GM21447 (cell line): ENCODE measurements around the gene ADAMTS2.
"Not testable (repeated sequence)": the region's sequence is repeated elsewhere in the genome, so short reads cannot be mapped to it uniquely, and the experiment has no call there.

ENCODE experiments used
- ATAC-seq: cut with Tn5 transposase; IDR thresholded peaks from one replicate; pipeline ENCODE4 v1.9.1; 2021; ENCODE audit not compliant: unreplicated experiment

Gene ADAMTS2

DNA sequence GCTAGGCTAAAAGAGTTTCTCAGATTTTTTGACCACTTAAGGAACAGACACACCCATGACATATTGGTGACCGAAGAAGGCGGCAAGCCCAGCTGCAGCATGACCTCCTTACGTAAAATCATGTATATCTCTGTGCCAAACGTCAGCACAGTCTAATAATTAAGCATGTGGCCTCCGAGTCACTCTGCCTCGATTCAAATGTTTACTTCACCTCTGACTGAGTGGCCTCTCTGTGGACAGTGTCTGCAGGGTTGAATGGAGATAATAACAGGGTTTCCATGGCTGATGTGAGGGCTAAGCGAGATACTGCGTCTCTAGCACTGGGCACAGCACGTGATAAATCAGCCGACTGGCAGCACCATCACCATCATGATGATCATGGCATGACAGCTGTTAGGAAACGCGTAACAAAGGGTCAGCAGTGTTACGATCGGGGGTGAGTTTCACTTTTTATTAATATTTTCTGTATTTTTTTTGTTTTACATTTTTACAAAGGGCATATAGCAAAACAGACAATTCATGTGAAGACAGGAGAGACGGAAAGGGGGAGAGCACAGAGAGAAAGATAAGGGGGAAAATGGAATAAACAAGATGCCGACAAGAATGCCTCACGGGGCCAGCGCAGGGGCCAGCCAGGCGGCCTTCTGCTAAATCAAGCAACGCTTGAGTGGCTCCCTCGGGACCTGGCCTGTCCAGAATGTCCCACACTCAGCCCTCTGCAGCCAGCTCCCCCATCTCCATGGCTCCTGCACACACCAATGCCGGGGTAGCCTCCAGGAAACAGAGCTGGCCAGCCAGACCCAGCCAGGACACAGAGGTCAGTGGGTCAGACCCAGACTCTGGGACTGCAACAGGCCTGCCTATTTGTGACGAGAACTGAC, 60.3 kb downstream of the ADAMTS2 start:
- ATAC-seq = no peak

DNA sequence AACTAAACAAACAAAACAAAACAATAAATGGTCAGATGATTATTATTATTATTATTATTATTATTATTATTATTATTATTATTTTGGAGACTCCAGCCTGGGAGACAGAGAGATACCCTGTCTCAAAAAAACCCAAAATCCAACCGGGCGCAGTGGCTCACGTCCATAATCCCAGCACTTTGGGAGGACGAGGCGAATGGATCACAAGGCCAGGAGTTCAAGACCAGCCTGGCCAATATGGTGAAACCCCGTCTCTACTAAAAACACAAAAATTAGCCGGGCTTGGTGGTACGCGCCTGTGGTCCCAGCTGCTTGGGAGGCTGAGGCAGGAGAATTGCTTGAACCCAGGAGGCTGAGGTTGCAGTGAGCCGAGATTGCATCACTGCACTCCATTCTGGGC, 61.4 kb downstream of the ADAMTS2 start:
- ATAC-seq = not testable (repeated sequence)

DNA sequence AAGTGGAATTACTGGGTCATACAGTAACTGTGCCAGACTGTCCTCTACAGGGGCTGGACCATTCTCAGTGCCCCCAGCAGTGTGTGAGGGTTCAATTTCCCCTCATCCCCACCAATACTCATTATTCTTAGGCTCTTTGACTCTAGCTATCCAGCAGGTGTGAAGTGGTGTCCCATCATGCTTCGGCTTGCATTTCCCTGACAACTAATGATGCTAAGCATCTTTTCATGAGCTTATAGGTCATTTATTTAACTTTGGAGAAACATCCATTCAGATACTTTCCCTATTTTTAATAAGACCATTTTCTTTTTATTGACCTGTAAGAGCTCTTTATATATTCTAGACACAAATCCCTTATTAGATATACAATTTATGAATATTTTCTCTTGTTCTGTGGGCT, 63.6 kb downstream of the ADAMTS2 start:
- no peak for ATAC-seq

DNA sequence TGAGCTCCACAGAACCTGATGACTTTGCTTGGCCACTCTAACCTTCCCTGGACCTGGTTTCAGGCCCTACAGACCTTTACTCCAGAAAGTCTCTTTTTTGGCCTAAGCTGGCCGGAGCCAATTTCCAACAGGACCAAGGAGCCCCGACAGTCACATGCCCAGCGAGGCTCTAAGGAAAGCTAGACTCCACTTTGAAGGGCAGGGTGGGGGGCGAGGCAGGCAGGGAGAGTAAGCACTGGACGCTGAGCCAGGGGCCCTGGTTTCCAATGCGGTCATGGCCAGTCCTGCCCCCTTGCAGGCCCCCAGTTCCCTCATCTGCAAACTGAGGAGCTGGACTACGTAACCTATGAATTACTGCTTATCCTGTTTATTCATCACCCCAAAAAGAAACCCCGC, 65.2 kb downstream of the ADAMTS2 start:
- no peak for ATAC-seq

DNA sequence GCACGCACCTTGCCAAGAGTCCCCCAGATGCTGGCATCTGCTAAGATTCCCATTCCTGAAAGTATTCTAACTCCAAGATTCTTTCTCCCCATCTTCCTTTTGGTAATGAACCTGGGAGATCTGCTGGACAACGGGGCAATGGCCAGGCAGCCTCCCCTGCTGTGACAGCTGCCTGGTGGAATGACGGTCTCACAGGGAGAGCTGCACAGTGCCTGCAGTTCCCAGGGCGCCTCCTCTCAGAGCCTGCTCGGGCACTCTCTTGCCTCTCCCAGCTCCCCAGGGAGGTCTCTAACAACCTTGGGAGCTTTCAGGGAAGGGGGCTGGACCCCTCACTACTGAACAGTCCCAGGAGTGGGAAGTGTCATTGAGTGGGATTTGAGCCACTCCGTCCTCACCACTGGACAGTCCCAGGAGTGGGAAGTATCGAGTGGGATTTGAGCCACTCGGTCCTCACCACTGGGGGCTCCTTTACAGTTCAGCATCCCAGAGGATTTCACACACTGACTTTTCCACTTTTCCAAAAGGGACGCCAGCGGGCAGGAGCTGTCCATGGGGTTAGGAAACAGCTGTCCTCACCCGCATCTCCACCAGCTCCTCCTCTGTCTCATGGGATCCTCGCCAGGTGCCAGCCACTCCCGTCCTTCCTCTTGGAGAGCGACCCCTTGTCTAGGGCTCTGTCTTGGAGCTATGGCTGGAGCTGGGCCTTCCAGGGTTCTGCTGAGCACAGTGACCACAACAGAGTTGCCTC, 65.7 kb downstream of the ADAMTS2 start:
- no peak for ATAC-seq

DNA sequence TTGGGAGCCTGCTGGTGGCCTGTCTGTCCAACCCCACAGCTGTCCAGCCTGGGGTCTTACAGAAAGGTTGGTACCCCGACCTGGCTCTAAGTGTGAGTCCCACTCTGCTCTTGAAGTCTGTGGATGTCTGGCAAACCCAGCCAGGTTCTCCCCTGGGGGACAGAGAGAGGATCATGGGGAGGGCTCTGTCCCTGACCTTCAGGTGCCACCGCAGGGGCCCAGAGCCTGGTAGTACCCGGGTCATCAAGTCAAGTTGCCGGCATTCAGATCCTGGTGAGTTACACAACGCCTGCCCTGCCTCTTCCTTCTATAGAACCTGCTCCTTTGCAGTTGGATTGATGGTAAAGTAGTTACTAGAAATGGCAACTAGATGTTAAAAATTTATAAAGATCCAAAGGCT, 66.7 kb downstream of the ADAMTS2 start:
- ATAC-seq = no peak

DNA sequence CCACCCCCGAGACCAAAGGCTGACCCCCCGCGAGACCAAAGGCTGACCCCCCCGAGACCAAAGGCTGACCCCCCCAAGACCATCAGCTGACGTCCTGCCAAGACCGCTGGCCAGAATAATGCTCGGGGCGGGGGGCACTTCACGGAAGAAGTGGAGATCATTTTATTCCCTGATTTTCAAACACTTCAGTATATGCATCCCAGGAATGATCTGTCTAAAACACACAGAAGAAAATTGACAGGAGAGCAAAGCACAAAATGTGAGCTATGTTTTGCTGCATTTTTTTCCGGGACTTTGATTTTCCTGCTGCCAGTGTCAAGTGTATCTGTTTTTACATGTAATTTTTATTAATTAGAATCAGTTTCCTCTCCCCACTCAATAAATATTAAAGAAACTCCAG, 67.1 kb downstream of the ADAMTS2 start:
- ATAC-seq = no peak

DNA sequence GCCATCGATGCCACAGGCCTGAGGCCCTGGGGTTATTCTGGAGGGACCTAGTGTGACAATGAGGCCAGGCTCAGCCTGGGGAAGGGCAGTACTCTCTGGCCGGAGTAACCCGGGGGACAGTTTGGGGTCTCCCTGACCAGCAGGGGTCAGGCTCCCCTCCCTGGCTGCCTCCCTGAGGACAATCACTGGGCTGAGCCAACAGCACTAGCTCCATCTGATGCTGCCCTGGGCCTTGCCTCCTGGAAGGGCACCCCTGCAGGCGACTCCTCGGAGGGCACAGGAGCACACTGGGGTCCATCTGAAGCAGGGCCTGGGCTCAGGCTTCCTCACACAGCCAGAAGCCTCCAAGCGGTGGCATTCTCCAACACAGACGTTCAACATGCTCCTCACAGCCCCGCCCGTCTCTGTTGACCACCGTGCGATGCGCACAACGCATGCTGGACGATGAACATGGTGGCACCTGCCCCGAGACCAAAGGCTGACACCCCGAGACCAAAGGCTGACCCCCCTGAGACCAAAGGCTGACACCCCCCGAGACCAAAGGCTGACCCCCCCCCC, 68.3 kb downstream of the ADAMTS2 start:
- no peak for ATAC-seq

DNA sequence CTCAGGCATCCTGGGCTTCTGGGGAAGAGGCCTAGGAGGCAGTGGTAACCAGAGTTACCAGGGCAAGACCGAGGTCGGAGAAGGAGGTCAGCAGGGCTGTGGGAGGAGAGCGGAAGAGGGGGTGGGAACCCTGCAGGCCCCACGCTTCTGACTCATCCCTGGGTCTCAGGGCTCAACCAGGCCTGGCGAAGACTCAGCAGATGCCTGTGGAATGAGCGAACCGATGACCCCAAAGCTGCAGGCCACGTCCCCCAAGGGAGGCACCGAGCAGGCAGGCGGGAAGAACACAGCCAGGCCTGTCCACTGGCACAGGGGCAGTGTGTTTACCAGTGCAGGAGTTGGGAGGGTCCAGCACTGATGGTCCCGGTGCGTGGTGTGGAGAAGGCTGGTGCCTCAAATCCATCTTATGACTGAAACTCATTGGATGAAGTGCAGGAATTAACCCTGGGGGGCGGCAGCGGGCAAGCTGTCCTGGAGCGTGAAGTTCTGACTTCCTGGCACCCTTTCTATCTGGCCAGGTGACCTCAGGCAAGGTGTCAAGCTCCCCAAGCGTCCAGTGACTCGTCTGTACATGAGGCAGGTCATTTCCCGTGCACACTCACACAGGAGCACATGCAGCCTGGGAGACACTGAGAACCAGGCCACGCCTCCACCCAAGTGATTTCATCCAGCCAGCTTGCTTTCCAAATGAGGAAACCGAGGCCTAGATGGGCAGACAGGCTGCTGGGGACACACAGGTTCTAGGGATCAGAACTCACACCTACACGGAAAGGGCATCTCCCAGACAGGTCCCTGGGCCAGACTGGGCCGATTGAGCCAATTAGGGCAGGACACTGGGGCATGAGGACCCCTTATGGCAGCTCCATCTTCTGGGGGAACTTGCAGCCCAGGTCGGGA, 69.1 kb downstream of the ADAMTS2 start:
- no peak for ATAC-seq

DNA sequence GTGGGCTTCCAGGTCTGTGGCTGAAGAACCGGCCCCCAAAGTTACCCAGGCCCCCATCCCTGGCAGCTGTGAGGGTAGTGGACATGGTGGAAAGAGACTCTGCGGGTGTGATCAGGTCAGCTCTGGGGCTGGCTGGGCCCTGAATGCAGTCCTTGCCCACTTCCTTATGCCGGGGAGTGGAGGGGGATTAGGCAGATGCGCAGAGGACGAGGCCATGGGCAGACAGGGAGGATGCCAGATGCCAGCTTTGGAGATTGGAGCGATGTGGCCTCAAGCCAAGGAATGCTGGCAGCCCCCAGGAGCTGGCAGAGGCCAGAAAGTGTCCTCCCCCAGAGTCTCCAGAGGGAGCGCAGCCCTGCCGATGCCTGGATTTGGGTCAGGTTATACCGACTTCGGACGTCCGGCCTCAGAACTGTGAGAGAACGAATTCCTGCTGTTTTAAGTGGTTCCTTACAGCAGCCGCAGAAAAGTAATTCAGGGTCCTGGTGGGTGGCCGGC, 69.8 kb downstream of the ADAMTS2 start:
- no peak for ATAC-seq

DNA sequence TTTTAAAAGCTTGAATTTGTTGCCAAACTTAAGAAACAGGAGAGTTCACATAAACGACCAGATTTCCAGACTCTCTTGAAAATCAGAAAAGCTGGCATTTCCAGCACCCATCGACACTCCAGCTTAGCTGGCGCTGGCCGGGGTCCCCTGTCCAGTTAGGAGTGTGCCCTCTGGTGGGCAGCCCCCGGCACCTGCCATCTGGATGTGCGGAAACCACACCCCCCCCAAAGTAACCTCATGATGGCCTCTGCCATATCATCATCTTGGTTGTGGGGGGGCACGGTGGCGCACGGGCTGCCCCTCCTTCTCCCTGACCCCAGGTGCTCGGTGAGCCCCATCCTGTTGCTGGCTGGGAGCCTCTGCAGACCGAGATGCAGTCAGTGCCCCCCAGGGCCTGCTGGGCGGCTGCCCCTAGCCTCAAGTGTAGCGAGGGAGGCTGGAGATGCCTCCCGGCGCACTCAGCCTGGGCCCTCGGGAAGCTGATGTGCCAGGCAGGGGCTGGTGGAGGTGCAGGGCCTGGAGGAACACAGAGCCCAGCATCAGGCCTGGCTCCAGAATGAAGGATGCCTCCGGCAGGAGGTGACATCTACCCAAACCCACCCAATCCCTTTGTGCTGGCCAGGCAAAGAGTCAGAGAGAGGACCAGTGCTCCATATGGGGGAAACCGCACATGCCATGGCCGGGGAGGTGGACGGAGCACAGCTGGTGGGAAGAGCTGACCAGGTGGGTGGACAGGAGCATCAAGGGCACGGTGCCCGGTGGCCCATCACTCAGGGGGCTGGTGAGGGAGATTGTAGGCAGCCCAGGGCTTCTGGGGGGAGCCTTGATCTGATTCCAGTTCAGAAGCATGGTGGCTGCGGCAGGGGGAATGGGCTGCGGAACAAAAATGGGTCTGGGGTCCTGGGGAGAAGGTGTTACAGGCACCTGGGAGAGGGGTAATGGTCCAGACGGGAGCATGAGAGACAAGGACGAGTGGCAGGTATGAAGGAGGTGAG, 70.6 kb downstream of the ADAMTS2 start:
- no peak for ATAC-seq

DNA sequence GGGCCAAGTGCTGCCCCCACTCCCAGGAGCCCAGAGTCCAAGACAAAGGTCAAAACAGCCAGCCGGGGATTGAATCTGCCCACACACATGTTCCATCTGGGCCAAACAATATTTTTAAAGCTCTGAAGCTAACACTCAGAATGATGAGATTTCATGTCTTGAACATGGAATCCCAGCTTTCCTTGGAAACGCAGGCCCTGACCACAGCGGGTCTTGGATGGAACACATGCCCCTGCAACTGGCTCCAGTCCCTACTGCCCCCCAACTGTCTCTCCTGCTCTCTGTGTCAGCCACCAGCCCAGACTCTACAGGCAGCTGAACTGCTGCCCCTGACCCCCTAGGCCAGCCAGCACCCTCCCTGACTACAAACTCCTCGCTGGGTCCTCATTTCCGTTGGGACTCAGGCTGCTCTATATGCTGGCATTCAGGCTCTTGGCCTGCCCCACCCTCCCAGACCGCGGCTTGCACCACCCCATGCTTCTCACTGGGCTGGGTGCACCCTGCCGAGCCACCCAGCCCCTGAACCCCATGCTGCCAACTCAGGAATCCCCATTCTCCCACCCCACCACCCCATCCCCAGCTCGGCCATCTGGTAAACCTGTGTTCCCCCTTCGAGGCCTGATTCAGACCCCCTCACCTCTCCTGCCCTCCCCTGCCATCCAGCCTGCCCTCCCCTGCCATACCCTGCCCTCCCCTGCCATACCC, 71.7 kb downstream of the ADAMTS2 start:
- no peak for ATAC-seq

DNA sequence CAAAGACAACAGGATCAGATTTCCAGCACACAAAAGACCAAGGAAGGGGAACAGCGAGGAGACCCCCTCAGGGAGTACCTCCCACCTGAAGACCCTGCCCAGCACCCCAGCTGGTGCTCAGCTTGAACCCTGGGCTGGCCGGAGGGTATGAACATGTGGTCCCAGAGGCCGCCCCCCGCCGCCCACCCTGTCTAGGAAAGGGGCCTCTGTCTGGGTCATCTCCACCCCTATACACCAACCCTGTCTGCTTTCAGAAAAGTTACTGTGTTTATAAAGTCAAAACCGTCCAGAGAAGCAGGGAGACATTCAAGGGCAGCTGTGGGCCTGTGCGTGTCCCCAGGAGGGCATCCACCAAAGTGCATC, 72.2 kb downstream of the ADAMTS2 start:
- ATAC-seq = no peak

DNA sequence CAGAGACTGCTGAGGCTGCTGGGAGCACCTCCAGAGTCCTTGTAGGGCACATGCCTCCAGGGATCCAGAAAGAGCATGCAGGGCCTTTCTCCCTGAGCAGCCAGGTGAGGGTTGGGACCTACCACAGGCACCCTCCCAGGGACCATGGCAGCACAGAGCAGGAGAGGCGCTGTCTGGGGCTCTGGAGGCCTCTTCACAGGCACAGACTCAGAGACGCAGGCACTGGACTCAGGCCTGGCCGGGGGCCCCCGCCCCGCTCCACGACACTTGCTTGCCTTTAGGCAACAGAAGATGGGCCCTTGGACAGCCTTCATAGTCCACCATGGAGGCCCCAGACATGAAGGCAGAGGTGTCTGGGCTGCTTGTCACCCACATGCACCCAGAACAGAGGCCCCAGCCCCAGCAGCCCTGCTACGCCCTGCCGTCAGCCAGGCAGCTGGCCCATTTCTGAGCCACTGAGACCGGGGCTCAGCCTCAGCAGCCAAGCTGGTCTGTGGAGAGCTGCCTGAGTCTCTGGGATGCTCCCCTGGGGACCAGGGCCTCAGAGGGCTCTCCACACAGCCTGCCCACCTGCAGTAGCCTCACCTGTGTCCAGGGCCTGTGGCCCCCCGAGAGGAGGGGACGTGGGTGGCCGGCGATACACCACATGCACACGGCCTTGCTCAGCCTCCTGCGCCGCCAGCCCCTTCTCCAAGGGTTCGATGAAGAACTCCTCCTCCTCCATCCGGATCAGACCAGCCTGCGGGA, 72.8 kb downstream of the ADAMTS2 start:
- ATAC-seq = no peak

DNA sequence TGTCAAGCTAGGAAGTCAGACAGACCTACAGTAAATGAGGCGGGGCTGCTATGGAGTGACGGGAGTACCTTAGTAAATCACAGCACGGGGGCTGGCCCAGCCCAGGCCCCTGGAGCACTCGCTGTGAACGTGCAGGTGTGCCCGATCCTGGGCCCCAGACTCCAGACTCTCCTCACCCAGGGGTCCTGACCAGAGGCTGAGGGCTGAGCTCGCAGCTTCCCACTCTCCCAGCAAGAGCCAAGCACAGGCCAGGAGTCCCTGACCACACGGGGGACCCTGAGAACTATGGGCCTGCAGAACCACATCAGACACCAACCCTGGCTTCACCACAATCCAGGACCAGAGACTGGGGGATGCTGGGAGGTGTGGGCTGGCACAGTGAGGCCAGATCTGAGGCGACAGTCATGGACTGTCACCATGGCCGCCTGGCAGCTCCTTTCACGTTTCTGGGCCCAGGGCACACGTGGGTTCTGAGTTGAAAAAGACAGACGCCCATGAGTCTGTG, 73.4 kb downstream of the ADAMTS2 start:
- ATAC-seq = no peak

DNA sequence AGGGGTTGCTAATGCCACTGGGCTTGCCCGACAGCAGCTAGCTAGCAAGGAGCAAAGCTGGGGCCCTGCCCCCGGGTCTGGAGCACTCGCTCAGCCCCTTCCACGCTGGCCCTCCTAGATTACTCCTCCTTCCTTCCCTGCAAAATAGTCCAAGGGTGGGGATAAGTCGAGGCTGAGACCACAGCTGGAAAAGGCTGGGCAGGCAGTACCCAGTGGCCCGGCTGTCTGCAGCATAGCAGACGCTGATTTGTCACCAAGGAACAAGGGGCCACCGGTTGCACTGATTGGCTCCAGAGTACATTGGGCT, 73.9 kb downstream of the ADAMTS2 start:
- ATAC-seq = no peak

DNA sequence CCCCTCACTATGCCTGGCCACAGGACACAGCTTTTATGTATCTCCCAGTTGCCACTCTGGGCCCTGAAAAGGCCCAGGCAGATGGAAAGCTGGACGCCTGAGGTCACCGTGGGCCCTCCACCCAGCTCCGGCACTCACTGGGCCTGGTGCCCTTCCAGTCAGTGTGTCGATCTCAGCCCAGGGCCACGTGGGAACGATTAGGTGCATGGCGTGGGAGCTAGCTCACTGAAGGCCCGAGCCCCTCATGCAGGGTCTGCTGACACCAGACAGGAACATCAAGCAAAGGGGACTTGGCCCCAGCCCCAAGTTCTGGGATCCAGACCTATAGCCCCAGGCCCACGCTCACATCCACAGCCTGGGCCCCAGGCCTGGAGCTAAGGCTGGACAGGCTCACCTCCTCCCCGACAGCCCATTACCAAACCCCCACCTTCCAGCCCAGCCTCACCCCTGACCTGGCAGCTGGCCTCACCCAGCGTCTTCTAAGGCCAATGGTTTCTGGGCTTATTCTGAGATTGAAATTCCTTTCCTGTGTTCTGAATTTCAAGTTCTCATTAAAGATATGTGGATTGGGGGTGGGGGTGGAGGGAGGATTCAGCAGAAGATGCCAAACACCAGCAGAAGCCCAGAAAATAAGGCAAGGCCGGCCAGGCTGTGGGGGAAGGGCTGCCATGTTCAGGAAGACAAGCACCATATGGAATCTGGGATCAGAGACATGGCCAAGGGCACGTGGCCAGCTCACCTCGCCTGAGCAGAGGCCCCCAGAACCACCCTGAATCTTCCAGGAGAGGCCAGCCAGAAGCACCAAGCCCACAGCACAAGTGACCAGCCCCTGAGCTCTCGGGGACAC, 74.5 kb downstream of the ADAMTS2 start:
- no peak for ATAC-seq
